ENCODE data around the gene DNAH9. TPM values are rescaled to one million over a fixed set of nuclear protein-coding genes. Genes with fewer than 3 reads are reported as not detected.

DNAH9 gene
- total RNA-seq, 1 donor from 2014 or later = 0.08 TPM

- no peak overlapping the region for H3K4me3 ChIP-seq (ENCODE audit: low read depth, low read length)
- DNase-seq (ENCODE audit: low read depth) = no peak
- H3K27me3 ChIP-seq (ENCODE audit: control insufficient read depth, insufficient read depth, low read length) = no peaks in the 10 kb centered on the region
- TF ChIP-seq CTCF (IDR thresholded peaks at IDR 0.05; ENCODE audit: insufficient read depth, low read length, poor library complexity, severe bottlenecking) = no peak
- H3K36me3 ChIP-seq (ENCODE audit: control insufficient read depth, insufficient read depth, low read length) = no peaks in the 10 kb centered on the region
Measured at GRCh38 chr17:11832401-11833137, 234.3 kb downstream of the DNAH9 start.

- Histone ChIP-seq H3K27me3 (ENCODE audit: control insufficient read depth, insufficient read depth, low read length) (no peaks in the 10 kb centered on the region), H3K4me3 (ENCODE audit: low read depth, low read length) (no peak overlapping the region), H3K36me3 (ENCODE audit: control insufficient read depth, insufficient read depth, low read length) (no peaks in the 10 kb centered on the region)
- DNase-seq (ENCODE audit: low read depth) = no peak
- TF ChIP-seq CTCF (IDR thresholded peaks at IDR 0.05; ENCODE audit: insufficient read depth, low read length, poor library complexity, severe bottlenecking) = no peak
Measured at GRCh38 chr17:11836508-11836907, 238.2 kb downstream of the DNAH9 start.

DNA sequence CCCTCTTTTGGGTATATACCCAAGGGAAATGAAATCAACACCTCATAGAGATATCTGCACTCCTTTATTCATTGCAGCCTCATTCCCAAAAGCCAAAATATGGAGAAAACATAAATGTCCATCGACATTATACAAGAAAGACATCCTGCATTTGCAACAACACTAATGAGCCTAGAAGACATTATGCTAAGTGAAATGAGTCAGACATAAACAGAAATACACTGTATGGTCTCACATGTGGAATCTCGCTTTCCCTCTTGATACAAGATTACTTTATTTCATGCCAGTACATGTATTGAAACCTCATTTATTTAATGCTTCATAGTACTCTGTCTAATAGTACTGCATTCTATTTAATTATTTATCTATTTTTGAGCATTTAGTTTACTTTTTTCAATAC, 241.8 kb downstream of the DNAH9 start:
- no peak for DNase-seq (ENCODE audit: low read depth)
- Histone ChIP-seq H3K27me3 (ENCODE audit: control insufficient read depth, insufficient read depth, low read length) (no peaks in the 10 kb centered on the region), H3K4me3 (ENCODE audit: low read depth, low read length) (no peak overlapping the region), H3K36me3 (ENCODE audit: control insufficient read depth, insufficient read depth, low read length) (no peaks in the 10 kb centered on the region)
- no peak for TF ChIP-seq CTCF (IDR thresholded peaks at IDR 0.05; ENCODE audit: insufficient read depth, low read length, poor library complexity, severe bottlenecking)

- H3K36me3 ChIP-seq (ENCODE audit: control insufficient read depth, insufficient read depth, low read length) = no peaks in the 10 kb centered on the region
- no peaks in the 10 kb centered on the region for H3K27me3 ChIP-seq (ENCODE audit: control insufficient read depth, insufficient read depth, low read length)
- no peak for TF ChIP-seq CTCF (IDR thresholded peaks at IDR 0.05; ENCODE audit: insufficient read depth, low read length, poor library complexity, severe bottlenecking)
- no peak for DNase-seq (ENCODE audit: low read depth)
- no peak overlapping the region for H3K4me3 ChIP-seq (ENCODE audit: low read depth, low read length)
Measured at GRCh38 chr17:11840831-11841230, 242.6 kb downstream of the DNAH9 start.

- no peak for TF ChIP-seq CTCF (IDR thresholded peaks at IDR 0.05; ENCODE audit: insufficient read depth, low read length, poor library complexity, severe bottlenecking)
- H3K36me3 ChIP-seq (ENCODE audit: control insufficient read depth, insufficient read depth, low read length) = no peaks in the 10 kb centered on the region
Measured at GRCh38 chr17:11848330-11848729, 250.1 kb downstream of the DNAH9 start.

DNA sequence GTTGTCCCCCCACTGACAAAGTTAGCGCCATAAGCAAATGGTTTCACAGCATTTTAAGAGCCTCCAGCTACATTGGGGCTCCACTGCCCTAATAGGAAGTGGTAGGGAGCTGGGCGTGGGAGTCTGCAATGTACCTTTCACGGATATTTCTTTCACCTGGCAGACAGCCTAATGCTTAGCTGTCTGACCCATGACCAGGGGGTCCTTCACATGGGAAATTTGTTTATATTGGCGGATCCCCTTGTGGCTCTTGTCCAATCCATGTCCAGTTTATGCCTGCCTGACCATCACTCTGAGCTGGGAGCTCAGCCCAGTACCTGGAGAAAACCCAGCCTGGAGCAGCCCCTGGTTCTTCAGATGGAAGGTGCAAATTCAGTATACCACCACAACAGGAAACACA, 254.0 kb downstream of the DNAH9 start:
- DNase-seq (ENCODE audit: low read depth) = no peak
- H3K36me3 ChIP-seq (ENCODE audit: control insufficient read depth, insufficient read depth, low read length) = no peaks in the 10 kb centered on the region
- no peaks in the 10 kb centered on the region for H3K27me3 ChIP-seq (ENCODE audit: control insufficient read depth, insufficient read depth, low read length)
- H3K4me3 ChIP-seq (ENCODE audit: low read depth, low read length) = no peak overlapping the region
- no peak for TF ChIP-seq CTCF (IDR thresholded peaks at IDR 0.05; ENCODE audit: insufficient read depth, low read length, poor library complexity, severe bottlenecking)

More at GRCh38 chr17:11848330-11848729, 250.1 kb downstream of the DNAH9 start:
- no peak for DNase-seq (ENCODE audit: low read depth)
- Histone ChIP-seq H3K4me3 (ENCODE audit: low read depth, low read length) (no peak overlapping the region), H3K27me3 (ENCODE audit: control insufficient read depth, insufficient read depth, low read length) (no peaks in the 10 kb centered on the region)
